MM.1S (cell line): ENCODE results near the gene SLC17A8.

Experiments used
- CTCF ChIP-seq: fragments of 300-600 bp; sonication (generic); IDR thresholded peaks from 2 replicates; pipeline ENCODE4 v1.5.1; 2016; ENCODE audit warnings: antibody characterized with exemption, low read length, mixed read lengths
- EZH2phosphoT487 ChIP-seq: fragments of 300-600 bp; sonication (generic); IDR thresholded peaks from 2 replicates; pipeline ENCODE4 v1.6.1; 2018; ENCODE audit warnings: antibody characterized with exemption, low read length

GRCh38 chr12:100403446-100403845, 46.6 kb downstream of the SLC17A8 start:
- no peak for TF ChIP-seq CTCF
- TF ChIP-seq EZH2phosphoT487: no peak
